Measurements from ENCODE around the gene JARID2. TPM values are rescaled to one million over a fixed set of nuclear protein-coding genes. Genes with fewer than 3 reads are reported as not detected.
A peak's percentile ranks its signal among the peaks of the same experiment; 100 is the strongest.

Gene JARID2
- total and polyA plus RNA-seq, 2 of the 8 experiments (the other 6 are each of a cell fraction or from before 2014, with no cell fraction given) = 60.1 to 239 TPM

DNA sequence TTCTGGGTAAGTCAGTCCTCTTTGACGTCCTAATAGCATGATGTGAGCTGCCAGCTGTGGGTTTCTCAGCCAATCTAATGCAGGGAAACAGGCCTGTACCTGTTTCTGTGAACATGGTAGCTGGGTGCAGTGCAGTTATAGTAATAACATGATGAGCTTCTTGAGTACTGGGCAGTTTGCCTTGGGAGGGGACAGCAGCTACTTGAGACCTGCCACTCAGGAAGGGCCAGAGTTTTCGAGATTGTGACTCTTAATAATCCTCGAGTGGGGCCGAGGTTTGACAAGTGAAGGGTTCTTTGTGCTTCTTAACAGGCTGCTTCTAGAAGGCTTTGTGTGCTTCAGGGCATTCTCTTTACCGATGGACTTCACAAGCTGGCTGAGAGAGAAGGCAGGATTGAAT is 180.1 kb downstream of the JARID2 start:
- no peak overlapping the region for H2AK5ac ChIP-seq (ENCODE audit: low read depth, low read length)
- H3K36me3 ChIP-seq (ENCODE audit: control insufficient read depth in 2 of 4, insufficient read depth in 4 of 4, low read length in 3 of 4) = peaks cover 0 to 4% (median under 1%) of the 10 kb centered on the region in 4 experiments; a peak in 2 of 8 replicates
- no peak overlapping the region for H4K91ac ChIP-seq (replicated peaks; ENCODE audit: insufficient read length, low read length)
- H2BK120ac ChIP-seq (replicated peaks; ENCODE audit: low read depth, low read length) = no peak overlapping the region
- H3K27ac ChIP-seq (ENCODE audit: low read depth, low read length) = no peak overlapping the region
- no peak overlapping the region for H2BK5ac ChIP-seq (ENCODE audit: low read depth, low read length)
- peaks cover 2 to 45% (median 16%) of the 10 kb centered on the region in 4 experiments for H3K4me1 ChIP-seq (replicated peaks in 1 of 4; ENCODE audit: control insufficient read depth in 3 of 4, insufficient read depth in 4 of 4, low read length in 3 of 4)
- H2AFZ ChIP-seq (ENCODE audit: low read length) = no peak overlapping the region
- FAIRE-seq (no peak), DNase-seq (ENCODE audit: low read depth in 1 of 2, low spot score in 2 of 2) (no peak)
- no peak overlapping the region for H3K18ac ChIP-seq (ENCODE audit: extremely low read depth, low read length)
- 81% methylated on average over 5 of the region's 5 CpGs; no CpG with 5 or more reads in 1 of the 2 experiments for WGBS, 2 experiments (ENCODE audit: extremely low coverage in 1 of 2, insufficient coverage in 1 of 2, insufficient read length in 1 of 2, insufficient replicate concordance in 2 of 2, low coverage in 1 of 2, low lambda C conversion rate in 2 of 2, missing lambda C conversion rate in 1 of 2)
- H3K23me2 ChIP-seq (ENCODE audit: low read depth, low read length) = no peaks in the 10 kb centered on the region
- H4K20me1 ChIP-seq (replicated peaks in 1 of 2; ENCODE audit: control insufficient read depth in 1 of 2, insufficient read depth in 2 of 2, low read length in 2 of 2) = peaks cover 58 to 70% of the 10 kb centered on the region in 2 experiments
- peak overlapping the region in 1 of 2 experiments; percentile 47; a peak in 1 of 4 replicates for H3K4me2 ChIP-seq (ENCODE audit: insufficient read depth in 1 of 2, low read depth in 2 of 2, low read length in 2 of 2)
- no peak overlapping the region for H3K56ac ChIP-seq (replicated peaks; ENCODE audit: insufficient read length, low read depth, low read length)
- H3K9me3 ChIP-seq (ENCODE audit: insufficient read depth in 2 of 2, low read depth in 1 of 2, low read length in 1 of 2) = no peaks in the 10 kb centered on the region
- H2BK12ac ChIP-seq (ENCODE audit: low read depth, low read length) = no peak overlapping the region
- no peak overlapping the region for H3K4ac ChIP-seq (replicated peaks; ENCODE audit: insufficient read length, low read depth, low read length)
- no peak overlapping the region for H4K8ac ChIP-seq (ENCODE audit: extremely low read depth, insufficient read depth, low read length)
- no peak overlapping the region for H2BK20ac ChIP-seq (ENCODE audit: low read length)
- H2BK15ac ChIP-seq (ENCODE audit: low read length) = no peak overlapping the region
- no peaks in the 10 kb centered on the region for H3K27me3 ChIP-seq (replicated peaks in 1 of 4; ENCODE audit: control insufficient read depth in 3 of 4, extremely low read depth in 1 of 4, insufficient read depth in 3 of 4, low read length in 3 of 4)
- H4K5ac ChIP-seq (ENCODE audit: insufficient read length, low read depth, low read length) = no peak overlapping the region
- H3K79me1 ChIP-seq (ENCODE audit: low read depth, low read length) = peaks cover 27% of the 10 kb centered on the region
- H3K9ac ChIP-seq (replicated peaks in 1 of 4; ENCODE audit: extremely low read depth in 1 of 4, low read depth in 3 of 4, low read length in 3 of 4) = no peak overlapping the region
- no peak overlapping the region for H3K23ac ChIP-seq (ENCODE audit: insufficient read length)
- H3K4me3 ChIP-seq (ENCODE audit: extremely low read depth in 1 of 4, insufficient read depth in 2 of 4, low read depth in 3 of 4, low read length in 4 of 4) = no peak overlapping the region
- ChIA-PET CTCF (ENCODE audit: partially characterized antibody) (interaction anchor here (0.8 to 2.3 kb wide), 6 partner anchors 9 to 1297 kb away, joined by 3 to 12 read pairs (median 3); no protein-coding TSS in a partner anchor), POLR2A (ENCODE audit: partially characterized antibody) (interaction anchor here (0.8 to 1.9 kb wide), 4 partner anchors 9 to 26 kb away, joined by 3 to 6 read pairs (median 4); no protein-coding TSS in a partner anchor)
- no peak overlapping the region for H3K14ac ChIP-seq (ENCODE audit: insufficient read length)
- H3K79me2 ChIP-seq (ENCODE audit: control insufficient read depth in 1 of 2, insufficient read depth in 2 of 2, low read length in 2 of 2) = peaks cover 78 to 100% of the 10 kb centered on the region in 2 experiments
- no peak for TF ChIP-seq FOSL1 (IDR thresholded peaks at IDR 0.05; ENCODE audit: insufficient read depth, low read depth, low read length)
- no peak for TF ChIP-seq GABPA (IDR thresholded peaks at IDR 0.05; ENCODE audit: borderline replicate concordance, insufficient read depth, low read length)
- TF ChIP-seq POLR2A (IDR thresholded peaks at IDR 0.05; ENCODE audit: control extremely low read depth in 1 of 2, low read depth in 2 of 2, low read length in 2 of 2) = no peak
- no peak for TF ChIP-seq GTF2F1 (IDR thresholded peaks at IDR 0.05; ENCODE audit: borderline replicate concordance, low read depth, low read length)
- TF ChIP-seq JUND (IDR thresholded peaks at IDR 0.05; ENCODE audit: low read length) = no peak
- TF ChIP-seq SP4 (IDR thresholded peaks at IDR 0.05; ENCODE audit: low read length) = no peak
- no peak for TF ChIP-seq BCL11A (IDR thresholded peaks at IDR 0.05; ENCODE audit: low read depth in 2 of 2, low read length in 2 of 2)
- no peak for TF ChIP-seq CHD2 (IDR thresholded peaks at IDR 0.05; ENCODE audit: low read length)
- no peak for TF ChIP-seq CTBP2 (IDR thresholded peaks at IDR 0.05; ENCODE audit: borderline replicate concordance, insufficient read depth, insufficient read length, low read length)
- TF ChIP-seq ASH2L (IDR thresholded peaks at IDR 0.05; ENCODE audit: low read length) = no peak
- no peak for TF ChIP-seq NANOG (IDR thresholded peaks at IDR 0.05; ENCODE audit: insufficient read depth, low read depth, low read length, poor library complexity, severe bottlenecking)
- no peak for TF ChIP-seq RBBP5 (IDR thresholded peaks at IDR 0.05; ENCODE audit: borderline replicate concordance, low read depth, low read length)
- no peak for TF ChIP-seq TCF12 (IDR thresholded peaks at IDR 0.05; ENCODE audit: low read depth, low read length)
- TF ChIP-seq KDM1A (IDR thresholded peaks at IDR 0.05; ENCODE audit: borderline replicate concordance, low read length) = no peak
